Fibroblast of the aortic adventitia (primary cell): Measurements from ENCODE around the gene ARHGAP42. TPM values are rescaled to one million over a fixed set of nuclear protein-coding genes. Genes with fewer than 3 reads are reported as not detected.

Source experiments
- DNase-seq: peaks from one replicate; pipeline ENCODE4 v3.0.0-alpha.2; 2010; ENCODE audit warnings: low read depth
- H3K4me3 ChIP-seq: 2 replicates; pipeline ENCODE4 v1.5.1; 2011; ENCODE audit warnings: low read depth, mild to moderate bottlenecking, control low read depth, low read length, moderate library complexity
- total RNA-seq: library from RNA; depleted of rRNA; stranded (reverse); fragments of >200 nt; gene quantifications from 2 replicates; pipeline ENCODE4 v1.2.3, GENCODE V29; 2012; ENCODE audit warnings: low replicate concordance
- TF ChIP-seq, protein P1 (sequence below): IDR thresholded peaks from 2 replicates; pipeline ENCODE4 v1.5.1; 2011; ENCODE audit warnings: mild to moderate bottlenecking, low read length, control low read depth, inconsistent platforms; ENCODE audit not compliant: insufficient read depth

Gene ARHGAP42
- total RNA-seq, 1 donor, result 12.6 TPM

DNA sequence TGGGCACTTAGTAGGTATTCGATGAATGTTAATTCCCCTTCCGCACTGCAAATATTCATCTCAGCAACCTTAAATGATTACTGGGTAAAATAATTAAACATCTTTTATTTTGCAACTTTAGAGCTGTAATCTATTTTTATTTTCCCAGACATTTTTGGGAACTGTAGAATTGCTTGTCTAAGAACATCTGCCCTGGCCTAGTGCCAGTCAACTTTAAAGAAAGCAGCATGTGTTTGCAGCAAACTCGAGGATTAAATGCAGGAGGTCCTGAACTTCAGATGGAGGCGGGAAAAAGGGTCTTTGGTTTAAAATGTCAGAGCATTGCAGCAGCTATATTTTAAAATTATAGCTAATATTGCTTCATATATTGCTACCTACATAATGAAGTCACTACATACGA, 252.5 kb downstream of the ARHGAP42 start:
- H3K4me3 ChIP-seq, result no peak overlapping the region
- DNase-seq, result no peak
- TF ChIP-seq, protein P1, sequence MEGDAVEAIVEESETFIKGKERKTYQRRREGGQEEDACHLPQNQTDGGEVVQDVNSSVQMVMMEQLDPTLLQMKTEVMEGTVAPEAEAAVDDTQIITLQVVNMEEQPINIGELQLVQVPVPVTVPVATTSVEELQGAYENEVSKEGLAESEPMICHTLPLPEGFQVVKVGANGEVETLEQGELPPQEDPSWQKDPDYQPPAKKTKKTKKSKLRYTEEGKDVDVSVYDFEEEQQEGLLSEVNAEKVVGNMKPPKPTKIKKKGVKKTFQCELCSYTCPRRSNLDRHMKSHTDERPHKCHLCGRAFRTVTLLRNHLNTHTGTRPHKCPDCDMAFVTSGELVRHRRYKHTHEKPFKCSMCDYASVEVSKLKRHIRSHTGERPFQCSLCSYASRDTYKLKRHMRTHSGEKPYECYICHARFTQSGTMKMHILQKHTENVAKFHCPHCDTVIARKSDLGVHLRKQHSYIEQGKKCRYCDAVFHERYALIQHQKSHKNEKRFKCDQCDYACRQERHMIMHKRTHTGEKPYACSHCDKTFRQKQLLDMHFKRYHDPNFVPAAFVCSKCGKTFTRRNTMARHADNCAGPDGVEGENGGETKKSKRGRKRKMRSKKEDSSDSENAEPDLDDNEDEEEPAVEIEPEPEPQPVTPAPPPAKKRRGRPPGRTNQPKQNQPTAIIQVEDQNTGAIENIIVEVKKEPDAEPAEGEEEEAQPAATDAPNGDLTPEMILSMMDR, result no peak

DNA sequence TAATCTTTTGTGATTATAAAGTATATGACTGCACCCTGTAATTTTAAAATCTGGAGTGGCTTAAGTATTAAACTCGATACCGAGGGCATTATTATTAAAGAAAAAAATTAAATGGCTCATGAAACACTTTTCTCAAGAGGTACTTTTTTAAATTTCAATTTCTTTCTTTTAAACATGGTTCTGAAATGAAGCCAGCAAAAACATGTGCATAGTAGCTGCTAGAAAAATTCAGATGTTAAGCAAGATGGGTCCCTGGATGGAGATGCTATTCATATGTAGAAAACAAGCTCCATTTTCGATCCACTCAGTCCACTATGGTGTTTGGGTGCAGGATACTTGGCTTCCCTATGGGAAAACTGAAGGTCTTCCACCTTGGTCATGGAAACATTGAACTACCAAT, 253.0 kb downstream of the ARHGAP42 start:
- TF ChIP-seq, protein P1, result no peak
- no peak for DNase-seq
- H3K4me3 ChIP-seq, result no peak overlapping the region

DNA sequence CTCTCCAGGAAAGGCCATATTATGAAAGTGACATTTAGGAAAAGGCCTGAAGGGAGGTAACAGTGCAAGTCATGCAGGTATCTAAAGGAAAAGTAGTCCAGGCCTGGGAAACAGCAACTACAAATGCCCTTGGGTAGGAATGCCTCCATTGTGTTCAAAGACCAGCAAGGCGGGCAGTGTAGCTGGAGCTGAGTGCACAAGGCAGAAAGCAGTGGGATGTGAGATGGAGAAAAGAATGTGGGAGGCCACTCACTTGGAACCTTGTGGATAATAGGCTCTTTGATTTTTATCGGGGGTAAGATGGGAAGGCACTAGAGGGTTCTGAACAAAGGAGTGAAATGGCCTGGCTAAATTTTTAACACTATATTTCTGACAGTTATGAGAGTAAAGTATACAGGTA, 253.9 kb downstream of the ARHGAP42 start:
- TF ChIP-seq, protein P1, result no peak
- no peak overlapping the region for H3K4me3 ChIP-seq
- DNase-seq, result no peak

DNA sequence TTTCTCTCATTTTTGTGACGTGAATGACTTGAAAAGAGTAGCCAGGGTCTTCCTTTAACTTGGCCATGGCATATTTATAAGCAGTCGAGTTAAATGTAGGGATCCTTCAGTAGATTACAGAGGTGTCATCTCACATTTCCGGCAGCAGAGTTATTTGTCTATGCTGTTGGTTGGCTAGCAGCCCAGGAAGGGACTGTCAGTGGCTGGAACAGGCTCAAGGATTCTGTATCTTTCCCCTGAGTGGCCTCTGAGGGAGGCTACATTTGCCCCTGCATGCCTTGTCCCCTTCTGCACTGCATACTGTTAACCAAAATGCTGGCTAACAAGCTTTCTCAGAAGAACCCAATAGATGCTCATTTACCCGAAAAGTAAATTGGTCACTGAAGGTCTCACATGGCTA, 254.9 kb downstream of the ARHGAP42 start:
- no peak for DNase-seq
- TF ChIP-seq, protein P1, result no peak

DNA sequence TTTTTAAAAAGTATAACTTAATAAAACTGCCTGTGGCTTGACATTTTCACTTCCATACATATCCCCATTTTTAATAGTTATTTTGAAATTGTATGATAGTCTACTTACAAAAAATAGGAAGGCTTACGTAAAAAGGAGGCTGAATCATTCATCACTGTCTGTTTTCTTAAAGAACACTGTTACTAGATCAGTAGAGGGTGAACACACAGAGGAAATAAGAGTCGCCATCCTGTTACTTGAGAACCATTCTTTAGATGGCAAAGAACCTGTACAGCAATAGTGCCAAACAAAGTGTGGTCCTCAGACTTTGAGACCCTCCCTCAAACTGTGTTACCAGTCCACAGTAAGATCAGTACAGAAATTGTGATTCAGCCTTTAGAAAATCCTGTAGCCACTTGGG, 261.8 kb downstream of the ARHGAP42 start:
- DNase-seq, result no peak
- no peak overlapping the region for H3K4me3 ChIP-seq
- TF ChIP-seq, protein P1, result no peak

More for the DNA sequence above, 254.9 kb downstream of the ARHGAP42 start:
- no peak overlapping the region for H3K4me3 ChIP-seq

DNA sequence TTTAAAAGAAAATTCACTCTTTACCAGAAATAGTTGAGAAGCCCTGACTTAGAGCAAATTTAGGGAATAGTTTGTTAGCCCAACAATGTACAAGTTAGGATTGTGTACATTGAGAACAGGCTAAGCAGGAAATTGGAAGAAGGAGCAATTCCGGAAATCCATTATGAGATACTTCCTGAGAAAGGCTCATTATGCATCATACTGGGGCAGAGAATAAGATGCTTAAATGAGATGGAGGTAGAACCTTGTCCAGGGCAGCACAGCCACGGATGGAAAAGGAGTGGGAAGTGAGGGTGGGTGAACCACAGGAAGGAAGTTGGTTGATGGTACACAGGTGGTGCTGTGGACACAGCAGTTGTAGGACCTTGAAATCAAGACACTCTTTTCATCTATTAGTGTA, 262.4 kb downstream of the ARHGAP42 start:
- TF ChIP-seq, protein P1, result no peak
- no peak overlapping the region for H3K4me3 ChIP-seq
- no peak for DNase-seq

DNA sequence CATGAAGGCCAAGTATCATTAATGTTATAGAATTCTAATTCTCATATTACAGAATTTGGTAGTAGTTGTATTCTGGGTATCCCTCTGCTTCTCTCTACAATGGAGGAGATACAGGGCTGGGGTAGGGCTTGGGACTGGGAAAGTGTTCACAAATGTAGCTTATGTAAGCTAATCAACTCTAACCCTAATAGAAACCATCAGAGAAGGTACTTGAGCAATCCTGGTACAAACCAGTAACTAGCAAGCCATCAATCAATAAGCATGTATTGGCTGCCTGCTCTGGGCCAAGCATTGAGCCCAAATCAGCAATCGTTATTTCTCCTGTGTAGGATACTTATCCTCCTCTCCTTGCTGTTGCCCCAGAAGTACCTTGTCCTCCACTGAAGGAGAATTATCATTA, 268.2 kb downstream of the ARHGAP42 start:
- TF ChIP-seq, protein P1, result no peak
- DNase-seq, result no peak
- no peak overlapping the region for H3K4me3 ChIP-seq
